ENCODE results near the gene BAG3.

The BAG3 gene

GRCh38 chr10:119651514-119652360 is 557 bp downstream of the BAG3 start:
- peak overlapping the region; percentile 98 to 100 for H3K27ac ChIP-seq
- peak in 1 of 2 donors; percentile 69 for DNase-seq
- peaks cover 3 to 43% (median 31%) of the 10 kb centered on the region in 4 donors for H3K4me1 ChIP-seq
- H3K9me3 ChIP-seq: no peaks in the 10 kb centered on the region
- TF ChIP-seq, protein P1, sequence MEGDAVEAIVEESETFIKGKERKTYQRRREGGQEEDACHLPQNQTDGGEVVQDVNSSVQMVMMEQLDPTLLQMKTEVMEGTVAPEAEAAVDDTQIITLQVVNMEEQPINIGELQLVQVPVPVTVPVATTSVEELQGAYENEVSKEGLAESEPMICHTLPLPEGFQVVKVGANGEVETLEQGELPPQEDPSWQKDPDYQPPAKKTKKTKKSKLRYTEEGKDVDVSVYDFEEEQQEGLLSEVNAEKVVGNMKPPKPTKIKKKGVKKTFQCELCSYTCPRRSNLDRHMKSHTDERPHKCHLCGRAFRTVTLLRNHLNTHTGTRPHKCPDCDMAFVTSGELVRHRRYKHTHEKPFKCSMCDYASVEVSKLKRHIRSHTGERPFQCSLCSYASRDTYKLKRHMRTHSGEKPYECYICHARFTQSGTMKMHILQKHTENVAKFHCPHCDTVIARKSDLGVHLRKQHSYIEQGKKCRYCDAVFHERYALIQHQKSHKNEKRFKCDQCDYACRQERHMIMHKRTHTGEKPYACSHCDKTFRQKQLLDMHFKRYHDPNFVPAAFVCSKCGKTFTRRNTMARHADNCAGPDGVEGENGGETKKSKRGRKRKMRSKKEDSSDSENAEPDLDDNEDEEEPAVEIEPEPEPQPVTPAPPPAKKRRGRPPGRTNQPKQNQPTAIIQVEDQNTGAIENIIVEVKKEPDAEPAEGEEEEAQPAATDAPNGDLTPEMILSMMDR (IDR thresholded peaks at IDR 0.05): no peak
- no peaks in the 10 kb centered on the region for H3K36me3 ChIP-seq
- intact Hi-C loops (cut with DNase I; ENCODE audit: low total_unique reads): loop anchor here (5.0 kb wide), 1 partner anchor 54 kb away; the partner anchor contains the start of gene TIAL1
- no peaks in the 10 kb centered on the region for H3K27me3 ChIP-seq
- H3K4me3 ChIP-seq: peak overlapping the region; percentile 94 to 98

DNA sequence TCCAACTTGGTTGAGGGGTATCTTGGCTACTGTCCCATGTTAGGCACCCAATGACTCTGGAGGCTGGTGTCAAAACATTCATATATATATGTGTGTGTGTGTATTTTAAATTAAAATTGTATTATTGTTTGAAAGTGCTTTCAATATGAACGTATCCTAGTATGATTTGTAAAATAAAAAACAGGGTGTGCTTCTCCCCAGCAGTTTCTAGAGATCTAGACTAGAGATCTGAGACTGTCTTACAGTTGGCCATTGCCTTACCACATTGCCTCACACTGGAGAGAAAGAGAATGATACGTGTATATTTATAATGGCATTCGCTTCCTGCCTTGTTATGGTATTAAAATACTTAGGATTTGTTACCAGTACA is 1.2 kb downstream of the BAG3 start:
- no peaks in the 10 kb centered on the region for H3K9me3 ChIP-seq
- peak overlapping the region; percentile 94 to 98 for H3K4me3 ChIP-seq
- DNase-seq: no peak
- peak overlapping the region; percentile 98 to 100 for H3K27ac ChIP-seq
- H3K27me3 ChIP-seq: no peaks in the 10 kb centered on the region
- TF ChIP-seq, protein P1 (IDR thresholded peaks at IDR 0.05): no peak
- intact Hi-C loops (cut with DNase I; ENCODE audit: low total_unique reads): loop anchor here (5.0 kb wide), 1 partner anchor 55 kb away; the partner anchor contains the start of gene TIAL1
- no peaks in the 10 kb centered on the region for H3K36me3 ChIP-seq
- peaks cover 3 to 49% (median 37%) of the 10 kb centered on the region in 4 donors for H3K4me1 ChIP-seq

GRCh38 chr10:119653209-119653608 is 2.0 kb downstream of the BAG3 start:
- Histone ChIP-seq H3K36me3 (no peaks in the 10 kb centered on the region), H3K9me3 (no peaks in the 10 kb centered on the region), H3K27me3 (no peaks in the 10 kb centered on the region), H3K4me3 (peak overlapping the region; percentile 94 to 98), H3K4me1 (peaks cover 3 to 58% (median 44%) of the 10 kb centered on the region in 4 donors), H3K27ac (peak overlapping the region; percentile 98 to 100)
- TF ChIP-seq, protein P1 (IDR thresholded peaks at IDR 0.05): no peak
- no peak for DNase-seq
- intact Hi-C loops (cut with DNase I; ENCODE audit: low total_unique reads): loop anchor here (5.0 kb wide), 1 partner anchor 56 kb away; the partner anchor contains the start of gene TIAL1

- TF ChIP-seq, protein P1 (IDR thresholded peaks at IDR 0.05): no peak
- no peak for DNase-seq
- peak overlapping the region in 1 of 2 donors; percentile 98 for H3K4me3 ChIP-seq
- peaks cover 3 to 65% (median 50%) of the 10 kb centered on the region in 4 donors for H3K4me1 ChIP-seq
- peak overlapping the region; percentile 98 to 100 for H3K27ac ChIP-seq
- H3K9me3 ChIP-seq: no peaks in the 10 kb centered on the region
- intact Hi-C loops (cut with DNase I; ENCODE audit: low total_unique reads): loop anchor here (5.0 kb wide), 1 partner anchor 57 kb away; the partner anchor contains the start of gene TIAL1
- H3K27me3 ChIP-seq: no peaks in the 10 kb centered on the region
- no peaks in the 10 kb centered on the region for H3K36me3 ChIP-seq
Measured at GRCh38 chr10:119653916-119654315, 2.7 kb downstream of the BAG3 start.

GRCh38 chr10:119654540-119654939 is 3.4 kb downstream of the BAG3 start:
- TF ChIP-seq, protein P1 (IDR thresholded peaks at IDR 0.05): no peak
- Histone ChIP-seq H3K27ac (peak overlapping the region; percentile 98 to 100), H3K4me3 (peak overlapping the region; percentile 15 to 25), H3K36me3 (no peaks in the 10 kb centered on the region), H3K4me1 (peaks cover 3 to 71% (median 56%) of the 10 kb centered on the region in 4 donors), H3K9me3 (no peaks in the 10 kb centered on the region), H3K27me3 (no peaks in the 10 kb centered on the region)
- intact Hi-C loops (cut with DNase I; ENCODE audit: low total_unique reads): loop anchor here (5.0 kb wide), 1 partner anchor 57 kb away; the partner anchor contains the start of gene TIAL1
- DNase-seq: peak; percentile 38 to 79
